GM18951 (cell line): Measurements from ENCODE around the gene RRP8.

Experiments used
- POLR2A ChIP-seq: IDR thresholded peaks from 4 replicates; pipeline ENCODE4 v1.6.1; 2011; ENCODE audit warnings: mild to moderate bottlenecking; ENCODE audit not compliant: insufficient read length, insufficient read depth; ENCODE audit errors: extremely low read depth
- in situ Hi-C: fragments of 300-500 bp; cut with MboI; formaldehyde crosslinking; loops from one replicate; pipeline ENCODE4 v1.12.0; 2022; ENCODE audit warnings: low sequenced_read_pairs, mixed read lengths, inconsistent platforms; ENCODE audit not compliant: unreplicated experiment

RRP8 gene

DNA sequence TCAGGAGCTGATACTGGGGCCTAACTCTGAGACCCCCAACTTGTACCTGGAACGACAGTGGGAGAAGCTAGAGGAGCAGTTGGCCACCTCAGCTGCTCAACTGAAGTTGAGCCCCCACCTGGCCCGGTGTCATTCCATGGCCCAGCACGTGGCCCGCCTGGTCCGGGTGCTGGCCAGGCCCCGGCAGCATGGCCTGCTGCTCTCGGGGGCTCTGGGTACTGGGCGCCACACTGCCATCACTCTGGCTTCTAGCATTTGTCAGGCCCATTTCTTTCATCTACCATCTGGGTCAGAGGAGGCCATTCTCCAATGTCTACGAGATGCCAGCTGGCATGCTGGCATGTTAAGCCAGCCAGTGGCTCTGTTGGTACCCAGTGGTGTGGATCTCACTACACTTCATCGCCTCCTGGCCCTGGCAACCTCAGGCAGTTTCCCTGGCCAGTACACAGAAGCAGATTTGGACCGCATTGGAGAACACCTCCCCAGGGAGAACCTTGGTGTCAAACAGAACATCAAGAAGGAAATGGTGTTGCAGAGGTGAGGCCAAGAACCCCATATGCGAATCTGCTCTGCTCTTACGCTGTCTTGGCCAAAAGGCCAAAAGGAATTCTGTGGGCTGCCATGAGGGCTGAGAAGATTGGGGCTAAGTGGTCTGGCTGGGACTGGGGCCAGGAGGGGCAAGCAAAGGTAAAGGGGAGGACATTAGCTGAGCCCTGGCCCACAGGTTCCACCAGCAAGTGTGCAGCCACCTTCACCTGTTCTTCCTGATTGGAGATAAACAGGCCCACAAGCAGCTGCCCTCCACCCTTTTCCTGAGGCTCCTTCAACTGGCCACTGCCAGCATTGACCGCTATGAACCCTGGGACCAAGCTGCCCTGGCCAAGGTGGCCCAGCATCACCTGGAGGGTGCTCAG is 45.4 kb downstream of the RRP8 start:
- no peak for TF ChIP-seq POLR2A
- in situ Hi-C loops: no loop called here

DNA sequence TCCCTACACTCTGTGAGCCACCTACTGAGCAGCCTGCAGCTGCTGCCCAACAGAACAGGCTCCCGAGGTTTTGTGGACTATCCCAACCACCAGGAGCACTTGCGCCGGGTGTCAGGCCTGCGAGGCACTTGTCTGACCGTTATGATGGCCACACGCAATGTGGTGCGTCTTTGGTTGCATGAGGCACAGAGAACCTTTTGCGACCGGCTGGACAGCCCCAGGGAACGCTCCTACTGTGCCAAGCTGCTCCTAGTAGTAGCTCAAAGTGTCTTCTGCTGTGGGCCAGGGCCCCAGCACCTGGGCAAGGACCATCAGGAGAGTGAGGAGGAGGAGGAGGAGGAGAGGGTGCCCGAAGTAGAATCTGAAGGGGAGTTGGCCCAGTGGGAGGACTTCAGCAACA is 46.4 kb downstream of the RRP8 start:
- in situ Hi-C loops: no loop called here
- TF ChIP-seq POLR2A: no peak

DNA sequence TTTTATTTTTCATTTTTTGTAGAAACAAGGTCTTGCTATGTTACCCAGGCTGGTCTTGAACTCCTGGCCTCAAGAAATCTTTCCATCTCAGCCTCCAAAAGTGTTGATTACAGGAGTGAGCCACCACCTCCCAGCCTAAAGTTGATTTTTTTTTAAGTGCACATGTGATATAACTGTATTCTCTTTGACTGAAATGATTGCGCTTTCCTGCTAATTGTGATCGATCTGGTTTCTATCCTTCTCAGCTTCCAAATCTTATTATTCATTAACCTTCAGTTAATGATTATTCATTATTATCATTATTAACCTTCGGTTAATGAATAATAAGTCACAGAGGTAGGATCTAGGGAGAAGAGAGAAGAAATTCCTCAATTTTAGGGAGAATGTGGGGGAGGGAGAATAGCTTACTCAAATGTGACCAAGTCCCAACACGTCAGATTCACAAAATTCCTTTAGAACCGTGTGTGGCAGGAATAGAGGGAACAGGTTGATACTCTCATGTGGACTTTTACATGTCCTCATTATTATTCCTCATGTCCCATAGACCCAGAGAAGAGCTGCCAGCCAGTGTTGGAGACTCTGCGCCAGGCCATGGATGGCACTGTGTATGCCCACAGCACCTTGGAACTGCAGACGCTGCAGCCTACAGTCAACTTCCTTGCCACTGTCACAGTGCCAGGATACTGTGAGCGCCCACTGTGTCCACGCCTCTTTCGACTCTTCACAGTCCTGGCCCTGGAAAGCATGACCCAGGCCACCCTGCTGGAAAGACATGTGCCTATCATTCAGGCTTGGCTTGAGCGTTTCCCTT is 47.1 kb downstream of the RRP8 start:
- in situ Hi-C loops: no loop called here
- TF ChIP-seq POLR2A: no peak

DNA sequence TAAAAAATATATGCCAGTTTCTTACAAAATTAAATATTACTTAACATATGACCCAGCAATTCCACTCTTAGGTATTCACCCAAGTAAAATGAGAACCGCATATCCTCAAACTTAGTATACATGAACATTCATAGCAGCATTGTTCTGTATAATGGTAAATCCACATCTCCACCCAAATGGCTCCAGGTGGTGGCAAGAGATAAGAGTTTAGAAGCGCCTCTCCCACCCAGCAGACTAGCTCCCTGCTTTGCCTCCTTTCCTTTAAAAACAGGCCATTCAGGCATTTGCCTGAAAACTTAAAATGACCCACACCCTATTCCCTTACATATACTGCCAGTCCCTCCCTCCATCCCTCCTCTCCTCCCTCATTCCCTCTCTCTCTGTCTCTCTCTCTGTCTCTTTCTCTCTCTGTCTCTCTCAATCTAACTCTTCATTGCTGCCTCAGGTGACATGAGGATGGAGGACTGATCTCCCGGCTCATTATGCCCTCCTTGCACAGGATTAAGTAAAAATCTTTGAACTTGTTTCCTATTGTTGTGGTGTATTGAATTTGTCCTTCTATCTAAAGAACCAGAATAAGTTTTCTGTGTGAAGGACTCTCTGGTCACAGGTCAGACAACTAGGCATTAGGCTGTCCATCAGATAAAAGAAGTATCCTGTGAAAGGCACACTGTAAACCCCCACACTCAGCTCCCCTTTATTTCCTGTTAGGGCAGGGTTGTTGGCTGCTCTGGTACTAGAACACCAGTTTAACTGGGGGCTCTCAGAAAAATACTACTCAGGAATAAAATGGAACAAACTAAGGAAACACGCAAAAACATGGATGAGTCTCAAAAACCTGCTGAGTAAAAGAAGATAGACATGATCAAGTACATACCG is 48.3 kb downstream of the RRP8 start:
- TF ChIP-seq POLR2A: no peak
- in situ Hi-C loops: no loop called here

DNA sequence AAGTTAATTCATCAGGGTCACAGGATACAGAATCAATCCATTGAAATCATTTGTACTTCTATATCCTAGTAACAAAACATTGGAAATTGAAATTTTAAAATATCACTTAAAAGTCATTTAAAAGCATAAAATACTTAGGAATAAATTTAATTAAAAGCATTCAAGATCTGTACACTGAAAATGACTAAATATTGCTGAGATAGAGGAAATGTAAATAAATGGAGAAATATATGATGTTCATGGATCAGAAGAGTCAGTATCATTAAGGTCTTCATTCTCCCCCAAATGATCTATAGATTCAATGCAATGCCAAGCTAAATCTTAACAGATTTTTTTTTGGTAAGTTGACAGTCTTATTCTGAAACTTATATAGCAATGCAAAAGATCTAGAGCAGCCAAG is 49.8 kb downstream of the RRP8 start:
- no peak for TF ChIP-seq POLR2A
- in situ Hi-C loops: no loop called here

DNA sequence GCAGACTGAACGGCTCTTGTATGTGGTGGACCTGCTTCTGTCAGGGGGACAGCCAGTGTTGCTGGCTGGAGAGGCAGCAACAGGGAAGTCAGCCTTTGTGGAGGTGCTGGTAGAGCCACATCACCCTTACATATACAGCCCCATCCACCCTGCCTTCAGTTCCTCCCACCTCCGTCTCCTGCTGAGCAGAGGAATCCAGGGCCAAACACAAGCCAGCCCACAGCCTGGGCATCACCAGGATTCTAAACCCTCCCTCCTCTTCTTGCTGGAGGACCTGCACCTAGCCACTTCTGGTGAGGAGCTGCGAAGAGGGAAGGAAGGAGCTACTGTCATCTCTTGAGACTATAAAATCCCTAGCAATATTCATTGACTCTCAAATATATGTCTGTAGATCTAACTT is 54.8 kb downstream of the RRP8 start:
- in situ Hi-C loops: no loop called here
- TF ChIP-seq POLR2A: no peak

DNA sequence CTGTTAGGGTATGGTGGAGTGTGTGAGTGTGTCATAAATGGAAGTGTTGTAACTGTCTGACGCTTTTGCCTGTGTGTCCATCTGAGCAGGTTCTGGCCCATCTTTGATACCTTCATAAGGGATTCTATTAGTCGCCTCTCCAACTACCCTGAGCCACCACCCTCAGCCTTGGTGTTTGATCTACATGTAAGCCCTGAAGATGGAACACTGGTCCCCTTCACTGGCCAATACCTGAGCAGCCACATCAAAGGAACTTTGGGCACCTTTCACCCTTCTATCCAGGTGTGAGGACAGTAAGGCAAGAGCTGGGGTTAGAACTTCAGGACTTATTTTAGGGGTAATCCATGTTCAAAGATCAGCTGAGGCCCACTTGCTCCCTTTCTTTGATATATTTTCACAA is 55.3 kb downstream of the RRP8 start:
- no peak for TF ChIP-seq POLR2A
- in situ Hi-C loops: no loop called here

DNA sequence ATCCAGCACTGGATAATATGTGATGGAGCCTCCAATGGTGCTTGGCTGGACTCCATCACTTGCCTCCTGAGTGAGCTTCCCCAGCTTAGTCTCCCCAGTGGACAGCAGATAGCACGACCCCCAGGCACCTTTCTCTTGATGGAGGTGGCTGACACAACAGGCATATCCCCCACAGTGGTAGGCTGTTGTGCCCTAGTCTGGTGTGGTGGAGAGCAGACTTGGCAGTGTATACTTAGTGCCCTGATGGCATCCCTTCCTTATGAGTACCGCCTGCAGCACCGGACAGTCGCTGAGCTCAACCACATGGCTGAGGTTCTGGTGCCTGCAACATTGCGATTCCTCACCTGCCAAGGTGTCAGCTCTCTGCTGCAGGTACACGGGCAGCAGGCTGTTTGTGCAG is 56.2 kb downstream of the RRP8 start:
- in situ Hi-C loops: no loop called here
- TF ChIP-seq POLR2A: no peak

DNA sequence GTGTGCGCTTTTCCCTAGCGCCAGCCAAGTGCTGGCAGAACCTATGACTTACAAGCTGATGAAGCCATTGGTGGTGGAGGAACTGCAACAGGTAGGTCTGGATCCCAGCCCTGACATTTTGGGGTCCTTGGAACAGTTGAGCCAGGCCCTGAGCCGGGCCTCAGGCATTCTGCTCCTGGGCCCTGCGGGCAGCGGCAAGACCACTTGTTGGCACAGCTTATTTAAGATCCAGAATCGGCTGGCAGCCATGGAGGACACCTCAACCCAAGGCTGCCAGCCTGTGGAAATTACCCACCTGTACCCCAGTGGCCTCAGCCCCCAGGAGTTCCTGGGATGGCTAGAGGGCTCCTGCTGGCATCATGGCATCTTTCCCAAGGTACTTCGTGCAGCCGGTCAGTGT is 56.7 kb downstream of the RRP8 start:
- no peak for TF ChIP-seq POLR2A
- in situ Hi-C loops: no loop called here

DNA sequence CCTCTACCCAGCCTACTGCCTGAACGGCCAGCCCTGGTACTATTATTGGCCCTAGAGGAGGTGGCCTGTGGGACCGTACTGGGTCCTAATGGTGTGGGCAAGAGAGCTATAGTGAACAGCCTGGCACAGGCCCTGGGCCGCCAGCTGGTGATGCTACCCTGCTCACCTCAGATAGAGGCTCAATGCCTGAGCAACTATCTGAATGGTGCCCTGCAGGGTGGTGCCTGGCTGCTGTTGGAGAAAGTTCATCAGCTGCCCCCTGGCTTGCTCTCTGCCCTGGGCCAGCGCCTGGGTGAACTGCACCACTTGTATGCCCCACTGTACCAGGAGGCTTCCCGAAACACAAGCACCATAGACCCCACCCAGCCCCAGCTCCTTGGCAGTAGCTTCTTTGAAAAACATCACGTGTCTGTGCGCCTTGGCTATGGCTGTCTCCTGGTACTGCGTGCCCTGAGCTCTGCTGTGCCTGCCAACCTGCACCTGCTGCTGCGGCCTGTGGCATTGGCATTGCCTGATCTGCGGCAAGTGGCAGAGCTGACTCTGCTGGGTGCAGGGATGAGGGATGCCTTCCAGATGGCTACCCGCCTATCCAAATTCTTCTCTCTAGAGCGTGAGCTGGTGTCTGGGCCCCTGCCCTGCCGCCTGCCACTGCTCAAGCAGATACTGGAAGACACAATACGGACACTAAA is 57.4 kb downstream of the RRP8 start:
- TF ChIP-seq POLR2A: no peak
- in situ Hi-C loops: no loop called here
